ENCODE data around the gene TMEM163.

The TMEM163 gene

DNA sequence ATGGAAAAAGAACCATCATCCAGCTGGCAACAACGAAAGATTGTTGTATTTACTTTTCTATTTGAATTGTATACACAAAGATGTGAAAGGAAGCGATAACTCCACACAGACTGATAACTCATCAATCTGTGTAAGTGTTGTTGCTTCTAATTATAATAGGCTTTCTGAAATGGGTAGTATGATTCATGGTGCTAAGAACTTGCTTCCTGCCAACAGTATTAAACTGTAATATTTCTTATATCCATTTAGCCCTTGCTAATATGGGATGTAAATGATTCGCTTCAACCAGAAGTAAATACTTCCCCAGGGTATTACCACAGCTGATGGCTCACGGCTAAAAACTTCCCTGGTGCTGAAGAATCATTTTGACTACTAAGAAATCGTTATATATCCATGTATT, 70.2 kb downstream of the TMEM163 start:
- DNase-seq (ENCODE audit: low read depth, low spot score) = no peak
- in situ Hi-C loops (cut with HindIII; ENCODE audit: low sequenced_read_pairs) = no loop called here
- TF ChIP-seq, protein P1, sequence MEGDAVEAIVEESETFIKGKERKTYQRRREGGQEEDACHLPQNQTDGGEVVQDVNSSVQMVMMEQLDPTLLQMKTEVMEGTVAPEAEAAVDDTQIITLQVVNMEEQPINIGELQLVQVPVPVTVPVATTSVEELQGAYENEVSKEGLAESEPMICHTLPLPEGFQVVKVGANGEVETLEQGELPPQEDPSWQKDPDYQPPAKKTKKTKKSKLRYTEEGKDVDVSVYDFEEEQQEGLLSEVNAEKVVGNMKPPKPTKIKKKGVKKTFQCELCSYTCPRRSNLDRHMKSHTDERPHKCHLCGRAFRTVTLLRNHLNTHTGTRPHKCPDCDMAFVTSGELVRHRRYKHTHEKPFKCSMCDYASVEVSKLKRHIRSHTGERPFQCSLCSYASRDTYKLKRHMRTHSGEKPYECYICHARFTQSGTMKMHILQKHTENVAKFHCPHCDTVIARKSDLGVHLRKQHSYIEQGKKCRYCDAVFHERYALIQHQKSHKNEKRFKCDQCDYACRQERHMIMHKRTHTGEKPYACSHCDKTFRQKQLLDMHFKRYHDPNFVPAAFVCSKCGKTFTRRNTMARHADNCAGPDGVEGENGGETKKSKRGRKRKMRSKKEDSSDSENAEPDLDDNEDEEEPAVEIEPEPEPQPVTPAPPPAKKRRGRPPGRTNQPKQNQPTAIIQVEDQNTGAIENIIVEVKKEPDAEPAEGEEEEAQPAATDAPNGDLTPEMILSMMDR (IDR thresholded peaks at IDR 0.05; ENCODE audit: low read depth, low read length) = no peak
- H3K4me3 ChIP-seq (ENCODE audit: low read depth, low read length) = no peak overlapping the region

DNA sequence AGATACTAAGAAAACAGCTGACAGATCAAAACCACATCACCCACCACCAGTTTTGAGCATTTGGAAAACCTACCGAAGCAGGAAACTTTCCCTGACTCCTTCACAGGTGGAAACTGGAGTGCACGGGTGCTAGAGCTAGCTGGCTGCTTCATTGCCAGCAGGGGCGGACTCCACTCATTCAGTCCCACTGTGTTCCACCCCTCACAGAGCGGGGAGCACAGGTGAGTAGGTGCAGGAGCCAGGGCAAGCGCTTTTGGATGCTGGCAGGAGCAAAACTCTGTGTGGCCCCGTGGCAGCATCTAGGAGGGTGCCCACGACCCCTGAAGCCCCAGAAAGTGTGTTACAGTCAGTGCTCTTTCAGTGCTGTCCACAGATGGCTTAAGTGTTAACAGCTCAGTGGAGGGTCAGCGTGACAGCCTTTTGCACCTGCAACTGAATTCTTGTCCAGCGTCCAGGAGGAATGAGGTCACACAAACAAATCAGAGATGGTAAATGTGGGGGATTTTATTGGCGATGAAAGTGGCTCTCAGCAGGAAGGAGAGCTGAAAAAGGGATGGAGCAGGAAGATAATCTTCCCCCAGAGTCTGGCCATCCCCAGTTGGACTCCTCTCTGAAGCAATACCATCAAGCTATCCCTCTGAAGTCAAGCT, 71.1 kb downstream of the TMEM163 start:
- no peak overlapping the region for H3K4me3 ChIP-seq (ENCODE audit: low read depth, low read length)
- TF ChIP-seq, protein P1 (IDR thresholded peaks at IDR 0.05; ENCODE audit: low read depth, low read length) = no peak
- no peak for DNase-seq (ENCODE audit: low read depth, low spot score)
- in situ Hi-C loops (cut with HindIII; ENCODE audit: low sequenced_read_pairs) = no loop called here

DNA sequence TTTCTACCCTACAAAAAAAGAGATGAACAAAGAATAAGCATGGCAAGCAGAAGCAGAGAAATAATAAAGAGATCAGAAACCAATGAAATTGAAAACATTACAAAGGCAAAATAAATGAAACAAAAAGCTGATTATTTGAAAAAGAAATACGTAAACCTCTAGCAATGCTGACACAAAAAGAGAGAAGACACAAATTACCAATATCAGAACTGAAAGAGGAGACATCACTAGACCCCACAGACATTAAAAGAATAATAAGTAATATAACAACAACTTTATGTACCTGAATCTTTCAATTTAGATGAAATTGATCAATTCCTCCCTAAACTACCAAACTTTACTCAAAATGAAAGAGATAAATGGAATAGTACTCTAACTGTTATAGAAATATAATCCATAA, 75.9 kb downstream of the TMEM163 start:
- TF ChIP-seq, protein P1 (IDR thresholded peaks at IDR 0.05; ENCODE audit: low read depth, low read length) = no peak
- in situ Hi-C loops (cut with HindIII; ENCODE audit: low sequenced_read_pairs) = no loop called here
- DNase-seq (ENCODE audit: low read depth, low spot score) = no peak
- no peak overlapping the region for H3K4me3 ChIP-seq (ENCODE audit: low read depth, low read length)

DNA sequence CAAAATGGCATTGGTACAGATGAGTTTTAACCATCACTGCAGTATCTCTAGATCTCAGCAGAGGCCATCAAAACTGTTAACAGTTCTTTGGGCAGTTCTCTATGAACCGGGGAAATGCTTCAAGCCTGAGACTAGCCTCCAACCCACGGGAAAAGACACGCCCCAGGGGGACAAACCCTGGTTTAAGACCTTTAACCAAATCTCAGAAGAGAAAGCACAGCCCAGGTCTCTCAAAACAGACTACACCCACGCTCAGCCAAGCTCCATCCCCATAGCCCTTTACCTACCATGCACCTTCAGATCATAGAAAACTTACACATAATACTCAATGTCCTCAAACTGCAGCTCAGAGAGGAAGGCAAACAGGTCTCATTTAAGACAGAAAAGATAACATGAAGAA, 78.3 kb downstream of the TMEM163 start:
- in situ Hi-C loops (cut with HindIII; ENCODE audit: low sequenced_read_pairs) = no loop called here
- no peak overlapping the region for H3K4me3 ChIP-seq (ENCODE audit: low read depth, low read length)
- no peak for DNase-seq (ENCODE audit: low read depth, low spot score)

DNA sequence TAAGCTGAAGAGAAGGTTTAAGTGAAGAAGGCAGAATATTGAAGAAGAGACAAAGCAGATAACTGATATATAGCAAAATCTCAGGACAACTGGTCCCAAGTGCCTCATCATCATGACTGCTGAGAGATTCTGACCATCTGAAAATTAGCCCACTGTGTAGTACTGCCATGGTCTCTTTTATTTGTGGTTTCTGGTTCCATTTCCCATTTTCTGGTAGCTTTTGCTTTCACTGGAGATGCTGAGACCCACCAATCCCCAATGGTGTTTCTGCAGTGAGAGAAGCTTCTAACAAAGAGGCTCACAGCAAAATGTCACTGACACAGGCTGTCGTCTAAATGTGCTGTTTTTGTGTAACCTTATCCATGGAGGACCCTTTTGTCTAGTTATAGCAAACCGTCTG, 79.5 kb downstream of the TMEM163 start:
- H3K4me3 ChIP-seq (ENCODE audit: low read depth, low read length) = no peak overlapping the region
- DNase-seq (ENCODE audit: low read depth, low spot score) = no peak
- in situ Hi-C loops (cut with HindIII; ENCODE audit: low sequenced_read_pairs) = no loop called here
- TF ChIP-seq, protein P1 (IDR thresholded peaks at IDR 0.05; ENCODE audit: low read depth, low read length) = no peak

More for the DNA sequence above, 78.3 kb downstream of the TMEM163 start:
- TF ChIP-seq, protein P1 (IDR thresholded peaks at IDR 0.05; ENCODE audit: low read depth, low read length) = no peak

DNA sequence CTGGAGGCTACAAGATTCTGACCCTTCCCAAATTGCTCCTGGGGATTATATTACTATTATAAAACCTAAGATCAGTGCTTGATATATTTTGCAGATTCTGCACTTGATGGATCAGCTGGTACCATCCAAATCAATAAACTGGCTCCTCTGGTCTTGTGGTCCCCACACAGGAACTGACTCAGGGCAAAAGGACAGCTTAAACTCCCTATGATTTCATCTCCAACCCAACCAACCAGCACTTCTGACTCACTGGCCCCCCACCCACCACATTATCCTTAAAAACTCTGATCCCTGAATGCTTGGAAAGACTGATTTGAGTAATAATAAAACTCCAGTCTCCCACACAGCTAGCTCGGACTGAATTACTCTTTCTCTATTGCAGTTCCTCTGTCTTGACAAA, 82.1 kb downstream of the TMEM163 start:
- TF ChIP-seq, protein P1 (IDR thresholded peaks at IDR 0.05; ENCODE audit: low read depth, low read length) = no peak
- H3K4me3 ChIP-seq (ENCODE audit: low read depth, low read length) = no peak overlapping the region
- no peak for DNase-seq (ENCODE audit: low read depth, low spot score)
- in situ Hi-C loops (cut with HindIII; ENCODE audit: low sequenced_read_pairs) = no loop called here
